ENCODE measurements around the gene TAS1R2. TPM values are rescaled to one million over a fixed set of nuclear protein-coding genes. Genes with fewer than 3 reads are reported as not detected.

TAS1R2 gene
- total RNA-seq, 1 donor from 2014 or later: not detected

DNA sequence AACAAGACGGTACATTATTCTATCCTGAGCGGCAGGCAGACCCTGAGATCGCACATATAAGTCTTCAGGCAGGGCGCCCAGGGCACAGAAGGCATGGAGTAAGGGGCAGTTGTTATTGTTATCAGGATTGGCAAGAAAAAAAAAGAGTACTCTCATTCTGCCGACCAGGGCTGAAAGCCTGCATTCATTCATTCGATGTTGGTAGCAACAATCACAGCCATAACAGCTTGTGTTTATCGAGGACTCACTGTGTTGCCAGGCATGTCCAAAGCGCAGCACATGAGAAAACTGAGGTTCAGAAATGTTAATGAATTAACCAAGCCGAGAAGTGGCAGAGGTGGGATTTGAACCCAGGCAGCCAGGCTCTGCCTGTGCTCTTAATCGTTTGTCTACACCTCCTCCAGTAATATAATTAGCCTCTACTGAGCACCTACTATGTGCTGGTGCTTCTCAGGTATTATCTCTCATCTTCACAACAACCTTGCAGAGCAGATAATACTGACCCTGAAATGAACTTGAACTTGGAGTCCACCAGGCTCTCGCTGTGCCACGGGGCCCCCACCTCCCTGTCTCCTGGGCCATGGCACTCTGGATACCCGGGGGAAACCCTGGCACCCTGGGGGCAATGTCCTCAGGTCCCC is 56.2 kb downstream of the TAS1R2 start:
- intact Hi-C loops (cut with micrococcal nuclease): no loop called here

DNA sequence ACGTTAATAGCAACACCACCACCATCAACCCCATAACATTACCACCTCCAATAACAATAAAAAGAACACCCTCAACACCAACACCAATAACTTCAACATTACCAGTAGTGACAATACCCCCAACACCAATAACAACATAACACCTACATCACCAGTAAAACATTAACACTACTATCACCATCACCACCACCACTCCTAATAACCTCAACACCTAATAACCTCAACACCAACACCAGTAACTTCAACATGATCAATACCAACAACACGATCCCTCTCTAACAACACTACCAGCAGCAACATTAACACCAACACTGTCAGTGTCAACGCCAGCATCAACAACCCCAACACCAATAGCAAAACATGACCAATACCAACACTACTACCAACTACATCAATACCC is 57.2 kb downstream of the TAS1R2 start:
- intact Hi-C loops (cut with micrococcal nuclease): no loop called here

DNA sequence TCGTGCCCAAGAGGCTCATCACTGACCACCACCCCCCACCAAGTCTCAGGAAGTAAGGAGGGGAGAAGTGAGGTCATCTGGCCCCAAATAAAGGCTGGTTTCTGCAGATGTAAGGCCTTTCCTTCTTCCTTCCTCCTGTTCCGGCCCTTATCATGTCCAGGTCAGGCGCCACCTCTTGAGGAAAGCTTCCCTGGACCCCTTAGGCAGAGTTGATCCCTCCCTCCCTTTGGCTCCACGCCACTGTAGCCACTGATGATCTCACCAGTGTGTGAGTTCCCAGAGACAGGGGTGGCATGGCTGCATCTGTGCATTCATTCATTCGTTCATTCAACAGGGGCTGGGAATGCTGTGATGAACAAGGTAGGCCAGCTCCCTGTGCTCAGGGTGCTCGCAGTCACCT is 59.2 kb downstream of the TAS1R2 start:
- intact Hi-C loops (cut with micrococcal nuclease): no loop called here

DNA sequence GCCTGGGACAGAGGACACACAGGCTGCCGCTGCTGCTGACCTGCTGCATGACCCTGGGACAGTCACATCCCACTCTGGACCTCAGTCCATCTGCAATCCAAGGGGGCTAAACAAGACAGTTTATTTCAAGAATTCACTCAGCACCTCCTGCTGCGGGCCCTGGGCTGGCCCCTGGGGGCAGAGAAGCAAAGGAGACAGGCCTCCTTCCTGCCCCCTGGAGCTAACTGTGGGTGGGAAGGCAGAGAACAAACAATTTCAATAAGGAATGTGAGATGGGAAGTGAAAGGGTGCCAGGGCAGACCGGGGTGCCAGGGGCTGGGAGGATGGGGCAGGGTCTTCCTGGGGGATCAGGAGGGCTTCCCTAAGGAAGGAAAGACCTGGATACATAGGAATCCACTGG is 60.0 kb downstream of the TAS1R2 start:
- intact Hi-C loops (cut with micrococcal nuclease): no loop called here

DNA sequence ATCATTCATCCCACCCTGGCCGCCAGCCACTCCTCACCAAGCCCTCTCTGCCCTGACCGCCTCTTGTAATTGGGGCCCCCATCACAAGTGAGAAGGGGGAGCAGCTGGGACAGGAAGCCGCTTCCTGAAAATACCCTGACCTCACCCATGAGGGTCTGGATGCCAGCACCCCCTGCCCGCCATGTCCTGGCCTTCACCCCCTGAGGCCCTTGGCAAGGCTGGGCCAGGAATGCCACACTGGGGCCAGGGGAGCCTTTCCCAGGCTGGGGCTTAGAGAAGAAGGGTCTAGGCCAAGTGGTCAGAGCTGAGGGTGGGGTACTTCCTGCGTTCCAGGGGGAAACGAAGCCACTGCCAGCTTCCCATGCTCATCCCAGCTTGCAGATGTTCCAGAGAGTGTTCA is 60.5 kb downstream of the TAS1R2 start:
- intact Hi-C loops (cut with micrococcal nuclease): no loop called here

- intact Hi-C loops (cut with micrococcal nuclease): no loop called here
Measured at GRCh38 chr1:18798533-18798932, 60.9 kb downstream of the TAS1R2 start.

DNA sequence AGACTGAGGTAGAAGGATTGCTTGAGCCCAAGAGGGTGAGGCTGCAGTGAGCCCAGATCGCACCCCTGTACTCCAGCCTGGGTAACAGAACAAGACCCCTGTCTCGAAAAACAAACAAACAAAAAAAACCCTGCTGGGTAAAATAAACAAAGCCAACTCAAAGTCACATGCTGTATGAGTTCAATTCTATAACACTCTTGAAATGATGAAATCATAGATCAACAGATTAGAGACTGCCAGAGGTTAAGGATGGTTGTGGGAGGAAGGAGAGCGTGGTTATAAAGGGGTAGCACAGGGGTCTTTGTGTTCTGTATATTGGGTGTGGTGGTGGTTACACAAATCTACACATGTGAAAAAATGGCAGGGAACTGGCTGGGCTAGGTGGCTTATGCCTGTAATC is 62.5 kb downstream of the TAS1R2 start:
- intact Hi-C loops (cut with micrococcal nuclease): no loop called here

DNA sequence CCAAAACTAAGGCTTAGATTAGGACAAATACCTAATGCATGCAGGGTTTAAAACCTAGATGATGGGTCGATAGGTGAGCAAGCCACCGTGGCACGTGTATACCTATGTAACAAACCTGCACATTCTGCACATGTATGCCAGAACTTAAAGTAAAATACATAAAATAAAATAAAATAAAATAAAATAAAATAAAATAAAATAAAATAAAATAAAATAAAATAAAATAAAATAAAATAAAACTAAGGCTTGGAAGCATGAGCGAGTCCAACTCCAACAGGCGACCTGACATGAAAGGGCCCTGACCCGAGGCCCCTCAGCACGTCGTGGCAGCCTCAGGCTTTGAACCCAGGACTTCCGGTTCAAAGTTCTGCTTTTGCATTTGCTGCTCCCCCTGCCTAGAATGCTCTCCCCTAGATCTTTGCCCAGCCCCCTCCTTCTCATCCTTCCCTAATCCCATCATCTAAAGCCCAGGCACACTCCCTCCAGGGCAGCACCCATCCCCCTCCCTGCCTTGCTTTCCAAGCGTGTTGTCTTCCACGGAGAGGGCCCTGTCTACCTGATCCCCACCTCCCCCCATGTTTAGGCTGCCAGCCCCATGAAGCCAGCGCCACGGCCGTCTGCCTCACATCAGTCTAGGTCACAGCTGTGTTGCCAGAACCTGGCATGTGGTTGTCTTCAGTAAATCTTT is 64.3 kb downstream of the TAS1R2 start:
- intact Hi-C loops (cut with micrococcal nuclease): no loop called here

DNA sequence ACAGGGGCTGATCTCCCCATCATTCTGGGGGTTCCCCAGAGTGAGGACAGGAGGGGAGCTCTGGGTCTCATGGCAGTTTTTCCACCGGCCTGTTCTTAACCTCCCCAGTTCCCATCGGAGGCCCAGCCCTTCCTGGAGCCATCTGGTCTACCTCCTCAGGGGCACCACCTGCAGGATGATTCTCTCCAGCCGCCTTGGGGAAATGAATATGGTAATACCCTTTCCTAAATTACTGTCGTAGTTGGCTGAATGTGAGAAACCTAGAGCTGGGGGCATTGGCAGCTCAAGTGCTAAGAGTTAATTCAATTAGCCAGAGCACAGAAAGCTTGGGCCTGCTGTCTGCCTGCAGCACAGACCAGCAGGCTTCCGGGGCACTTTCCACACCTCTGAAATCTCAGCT is 64.9 kb downstream of the TAS1R2 start:
- intact Hi-C loops (cut with micrococcal nuclease): no loop called here

DNA sequence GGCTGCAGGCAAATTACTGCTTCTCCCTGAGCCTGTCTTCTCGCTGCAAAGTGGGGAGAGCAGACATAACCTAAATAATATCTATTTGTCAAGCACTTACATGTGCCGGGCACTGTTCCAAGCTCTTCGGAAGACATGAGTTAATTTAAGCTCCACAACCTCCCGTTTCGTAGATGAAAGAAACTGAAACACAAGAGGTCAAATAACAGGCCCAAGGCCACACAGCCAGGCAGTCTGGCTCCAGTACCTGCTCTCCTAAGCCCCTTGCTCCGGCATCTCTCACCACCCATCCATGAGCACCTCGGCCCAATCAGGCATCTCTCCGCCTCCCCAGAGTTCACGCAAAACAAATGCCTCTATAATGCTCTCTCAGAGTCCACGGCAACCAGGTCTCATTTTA is 65.4 kb downstream of the TAS1R2 start:
- intact Hi-C loops (cut with micrococcal nuclease): no loop called here

DNA sequence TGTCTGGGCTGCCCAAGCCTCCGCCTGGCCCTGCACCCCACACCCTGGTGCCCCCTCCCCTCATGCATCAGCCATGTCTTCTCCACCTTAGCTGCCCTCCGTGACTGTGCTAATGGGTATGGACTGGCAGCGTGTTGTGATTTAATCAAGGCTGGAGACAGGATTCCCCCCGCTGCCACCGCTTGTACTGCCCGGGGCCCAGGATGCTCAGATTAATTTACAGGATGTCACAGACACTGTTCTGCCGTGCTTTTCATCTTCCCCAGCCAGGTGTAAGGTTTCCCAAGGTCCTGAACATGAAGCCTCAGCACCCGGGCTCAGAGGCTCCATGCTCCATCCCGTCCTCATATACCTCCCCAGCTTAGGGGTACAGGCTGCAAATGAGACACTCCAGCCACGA is 66.3 kb downstream of the TAS1R2 start:
- intact Hi-C loops (cut with micrococcal nuclease): no loop called here

GRCh38 chr1:18792747-18793146 is 66.7 kb downstream of the TAS1R2 start:
- intact Hi-C loops (cut with micrococcal nuclease): no loop called here

Other genes starting within 250 kb of the TAS1R2 start
- not detected in 2 replicates for gene PAX7, start 228.8 kb downstream of the TAS1R2 start, total RNA-seq
- 3.2 and 3.6 TPM in 2 replicates for gene ALDH4A1, start 42.9 kb upstream of the TAS1R2 start, total RNA-seq
- 20.6 and 23.8 TPM in 2 replicates for gene IFFO2, start 97.0 kb upstream of the TAS1R2 start, total RNA-seq

Measured in T-helper 1 cell treated with Interleukin-12 subunit alpha and Interleukin-12 subunit beta and Interleukin-4 antibody, amounts not matched to agents 30 ng/mL and 1 ng/mL, for 36 hours (primary cell).